HG03378 (cell line): ENCODE results near the gene CERS6.
"Not testable (repeated sequence)": the region's sequence is repeated elsewhere in the genome, so short reads cannot be mapped to it uniquely, and the experiment has no call there.

Experiments used
- ATAC-seq: cut with Tn5 transposase; IDR thresholded peaks from one replicate; pipeline ENCODE4 v1.9.1; 2021; ENCODE audit warnings: mild to moderate bottlenecking, moderate library complexity; ENCODE audit not compliant: unreplicated experiment

Gene CERS6

DNA sequence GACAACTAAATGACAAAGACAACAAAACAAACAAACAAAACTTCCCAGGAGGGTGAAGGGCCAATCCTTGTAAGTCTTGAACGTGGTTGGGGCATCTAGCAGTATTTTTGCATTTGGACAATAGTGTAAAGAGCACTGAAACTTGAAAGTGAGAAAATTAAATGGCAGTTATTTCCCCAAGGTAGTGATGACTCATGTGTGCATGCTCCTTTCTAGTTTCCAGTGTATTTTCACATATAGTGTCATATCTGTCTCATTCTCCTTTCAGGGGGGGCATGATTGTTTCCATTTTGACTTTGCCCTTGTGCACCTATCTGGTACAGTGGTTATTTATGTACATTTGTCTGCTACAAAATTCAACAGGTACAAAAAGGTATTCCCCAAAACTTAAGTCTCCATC, 39.5 kb downstream of the CERS6 start:
- ATAC-seq: peak; percentile 94

DNA sequence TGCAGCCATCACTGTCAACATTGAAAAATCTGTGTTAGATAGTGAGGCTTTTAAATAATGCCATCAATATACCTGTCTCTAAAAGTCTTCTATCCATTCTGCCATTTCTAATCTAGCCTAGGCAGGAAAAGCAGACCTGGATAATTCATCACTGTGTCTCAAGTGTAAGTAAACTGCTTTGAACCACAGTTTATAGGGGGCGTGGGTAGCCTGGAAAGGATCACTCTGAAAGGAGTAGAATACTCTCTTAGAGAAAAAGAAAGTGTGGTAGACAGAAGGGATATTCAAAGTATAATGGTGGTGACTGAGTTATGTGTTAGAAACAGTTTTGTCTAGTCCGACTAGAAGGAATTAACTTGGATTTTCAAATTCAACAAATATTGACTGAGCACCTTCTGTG, 40.8 kb downstream of the CERS6 start:
- ATAC-seq: no peak

DNA sequence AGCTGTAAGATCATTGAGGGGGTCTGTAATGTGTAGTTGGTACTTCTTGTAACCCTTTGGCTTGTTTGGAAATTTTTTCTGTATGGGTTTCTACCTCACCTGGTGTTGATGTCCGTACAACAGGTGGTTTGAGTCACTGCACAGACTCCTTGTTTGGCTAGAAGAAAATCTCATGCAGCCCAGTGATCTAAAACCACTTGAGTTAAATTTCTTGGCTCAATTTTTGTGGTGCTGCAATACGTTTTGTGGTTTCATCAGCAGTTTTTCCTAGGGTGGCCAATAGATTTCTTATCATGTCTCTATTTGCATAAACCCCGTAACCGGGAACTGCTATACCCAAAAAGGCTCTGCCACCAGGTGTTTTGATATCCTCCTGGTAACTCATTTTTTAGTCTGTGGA, 43.4 kb downstream of the CERS6 start:
- no peak for ATAC-seq

DNA sequence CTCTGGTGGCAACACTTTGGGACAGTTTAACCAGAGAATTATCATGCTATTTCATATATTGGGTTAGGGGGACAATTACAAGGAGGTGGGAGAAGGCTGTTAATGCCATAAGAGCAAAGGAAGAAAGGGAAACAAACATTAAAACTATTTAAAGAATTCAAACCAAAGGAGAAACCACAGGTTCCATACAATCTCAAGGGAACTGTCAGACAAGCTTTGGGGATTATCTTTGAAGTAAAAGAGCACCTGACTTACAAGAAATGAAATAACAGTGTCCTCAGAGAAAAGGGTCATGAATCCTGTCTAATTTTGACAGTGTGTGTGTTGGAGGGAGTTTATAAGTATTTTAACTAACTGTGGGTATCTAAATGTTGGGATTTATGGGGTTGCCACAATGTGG, 44.4 kb downstream of the CERS6 start:
- ATAC-seq: no peak

DNA sequence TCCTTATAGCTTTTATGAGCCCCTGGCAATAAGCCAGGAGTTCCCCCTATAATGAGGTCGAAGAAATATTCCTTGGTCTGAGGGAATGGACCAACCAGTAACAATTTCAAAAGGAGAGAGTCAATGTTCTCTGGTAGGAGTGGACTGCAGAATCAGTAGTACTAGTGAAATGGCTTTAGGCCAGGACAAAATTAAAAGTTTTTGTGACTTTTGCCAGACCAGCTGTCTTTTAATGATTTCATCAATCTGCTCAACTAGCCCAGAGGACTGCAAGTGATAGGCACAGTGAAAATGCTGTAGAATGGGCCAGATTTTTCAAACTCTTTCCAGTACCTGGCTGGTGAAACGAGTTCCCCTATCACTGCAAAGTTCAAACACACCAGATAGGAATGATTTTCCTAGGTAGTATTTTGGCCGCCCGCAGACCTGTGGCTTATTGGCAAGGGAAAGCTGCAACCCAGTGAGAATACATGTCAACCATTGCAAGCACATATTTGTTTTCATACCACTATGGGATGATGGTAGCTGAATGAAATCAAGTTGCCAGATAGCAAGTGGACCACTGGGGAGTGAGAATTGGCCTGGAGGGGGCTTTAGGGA, 45.5 kb downstream of the CERS6 start:
- no peak for ATAC-seq

DNA sequence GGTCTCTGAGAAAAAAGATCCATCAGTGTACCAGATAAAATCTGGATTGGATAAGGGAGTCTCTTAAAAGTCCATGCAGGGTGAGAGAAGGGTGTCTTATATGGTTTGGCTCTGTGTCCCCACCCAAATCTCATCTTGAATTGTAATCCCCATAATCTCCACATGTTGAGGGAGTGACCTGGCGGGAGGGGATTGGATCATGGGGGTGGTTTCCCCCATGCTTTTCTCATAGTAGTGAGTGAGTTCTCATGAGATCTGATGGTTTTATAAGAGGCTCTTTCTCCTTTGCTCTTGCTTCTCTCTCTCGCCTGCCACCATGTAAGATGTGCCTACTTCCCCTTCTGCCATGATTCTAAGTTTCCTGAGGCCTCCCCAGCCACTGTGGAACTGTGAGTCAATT, 46.8 kb downstream of the CERS6 start:
- ATAC-seq: not testable (repeated sequence)

DNA sequence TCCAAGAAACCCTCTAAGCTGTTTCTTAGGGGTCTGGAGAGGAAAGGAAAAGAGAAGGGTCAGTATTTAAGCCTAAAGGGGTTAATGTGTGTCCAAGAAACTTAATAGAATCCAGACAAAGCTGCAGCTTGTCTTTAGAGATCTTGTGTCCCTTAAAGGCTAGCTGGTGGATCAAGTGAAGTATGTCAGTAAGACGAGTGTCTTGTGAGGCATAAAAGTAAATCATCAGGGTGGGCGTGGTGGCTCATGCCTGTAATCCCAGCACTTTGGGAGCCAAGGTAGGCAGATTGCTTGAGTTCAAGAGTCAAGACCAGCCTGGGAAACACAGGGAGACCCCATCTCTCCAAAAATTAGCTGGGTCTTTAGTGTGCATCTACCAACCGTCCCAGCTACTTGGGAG, 47.8 kb downstream of the CERS6 start:
- ATAC-seq: no peak

DNA sequence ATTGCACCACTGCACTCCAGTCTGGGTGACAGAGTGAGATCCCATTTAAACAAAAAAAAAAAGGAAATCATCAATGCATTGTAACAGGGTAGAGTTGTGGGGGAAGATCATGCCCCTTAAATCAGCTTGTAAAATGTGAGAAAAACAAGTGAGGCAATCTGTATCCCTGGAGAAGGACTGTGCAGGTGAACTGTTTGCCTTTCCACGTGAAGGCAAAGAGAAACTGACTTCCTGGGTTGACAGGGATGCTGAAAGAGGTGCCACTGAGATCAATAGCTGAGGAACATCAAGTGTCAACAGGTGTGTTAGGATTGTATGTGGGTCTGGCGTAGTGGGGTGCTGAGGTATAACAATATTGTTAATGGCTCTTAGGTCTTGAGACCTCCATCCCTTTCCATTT, 48.3 kb downstream of the CERS6 start:
- ATAC-seq: no peak

DNA sequence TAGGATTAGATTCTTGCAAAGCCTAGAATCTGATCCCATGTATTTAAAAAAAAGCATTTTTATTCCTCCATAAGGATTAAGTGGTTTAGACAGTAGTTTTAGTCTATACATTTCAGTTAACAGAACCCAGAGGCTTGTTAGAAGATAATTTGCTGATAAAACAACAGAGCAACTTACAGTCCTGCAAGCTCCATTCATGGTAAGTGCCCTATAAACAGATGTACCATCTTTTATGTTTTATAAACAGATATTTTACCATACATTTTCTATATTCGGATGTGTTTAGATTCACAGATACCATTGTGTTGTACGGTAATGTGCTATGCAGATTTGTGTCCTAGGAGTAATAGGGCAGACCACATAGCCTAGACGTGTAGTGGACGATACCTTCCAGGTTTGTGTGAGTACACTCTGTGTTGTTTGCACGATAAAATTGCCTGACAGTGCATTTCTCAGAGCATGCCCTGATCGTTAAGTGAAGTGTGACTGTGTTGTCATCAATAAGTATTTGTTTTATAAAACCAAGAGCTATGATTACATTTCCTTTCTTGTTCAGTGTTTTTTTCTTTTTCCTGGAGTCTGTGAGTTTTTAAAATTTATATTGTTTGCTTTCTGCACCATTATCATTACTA, 54.2 kb downstream of the CERS6 start:
- no peak for ATAC-seq

DNA sequence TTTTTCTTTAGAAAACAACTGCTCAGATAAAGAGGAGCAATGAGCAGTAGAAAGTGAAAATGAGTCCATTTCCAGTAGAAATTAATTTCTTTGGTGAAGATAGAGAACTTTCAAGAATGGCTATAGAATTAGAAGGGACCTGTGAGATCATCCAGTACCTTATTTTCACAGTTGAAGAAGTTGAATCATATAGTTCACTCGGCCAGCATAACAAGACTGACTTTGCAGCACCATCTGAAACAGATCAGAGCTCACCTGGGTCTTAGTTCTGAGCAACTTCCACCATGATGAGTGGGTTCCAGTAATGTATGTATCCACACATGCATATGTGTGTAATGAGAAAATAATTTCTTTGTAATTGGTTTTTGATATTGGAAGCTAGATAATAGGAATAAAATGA, 58.6 kb downstream of the CERS6 start:
- no peak for ATAC-seq

DNA sequence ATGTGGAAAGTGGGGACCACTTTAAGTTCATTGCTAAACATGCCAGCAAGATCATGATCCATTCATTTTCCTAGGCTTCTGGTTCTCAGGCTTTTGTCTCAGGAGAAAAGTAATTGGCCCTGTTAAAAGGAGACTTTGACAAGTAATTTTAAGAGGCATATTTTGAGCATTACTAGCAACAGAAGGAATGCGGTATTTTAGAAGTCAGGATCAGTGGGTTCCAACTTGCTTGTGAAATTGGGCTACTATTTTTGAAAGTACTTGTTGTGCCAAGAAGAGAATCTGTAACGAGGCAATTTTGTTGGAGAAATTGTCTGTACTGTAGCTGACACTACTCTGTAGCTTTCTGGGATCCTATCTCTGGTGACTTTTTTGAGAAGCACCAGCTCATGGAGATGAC, 59.4 kb downstream of the CERS6 start:
- ATAC-seq: no peak

DNA sequence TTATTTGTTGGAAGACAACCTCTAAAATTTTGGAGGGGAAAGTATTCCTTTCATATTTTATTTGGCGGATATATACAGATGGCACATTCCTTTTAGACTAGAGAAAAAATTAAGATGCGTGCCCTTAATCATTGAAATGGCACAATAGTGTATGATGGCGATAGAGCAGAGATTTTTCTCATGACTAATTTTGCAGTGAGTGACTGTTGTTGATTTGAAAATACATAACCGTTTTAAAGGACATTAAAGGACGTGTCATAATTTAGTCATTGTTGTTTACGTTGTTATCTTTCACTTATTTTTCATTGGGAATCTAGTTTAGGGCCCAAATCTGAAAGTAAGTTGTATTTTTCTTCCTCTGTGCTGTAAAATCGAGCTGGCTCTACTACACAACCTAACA, 61.7 kb downstream of the CERS6 start:
- no peak for ATAC-seq

DNA sequence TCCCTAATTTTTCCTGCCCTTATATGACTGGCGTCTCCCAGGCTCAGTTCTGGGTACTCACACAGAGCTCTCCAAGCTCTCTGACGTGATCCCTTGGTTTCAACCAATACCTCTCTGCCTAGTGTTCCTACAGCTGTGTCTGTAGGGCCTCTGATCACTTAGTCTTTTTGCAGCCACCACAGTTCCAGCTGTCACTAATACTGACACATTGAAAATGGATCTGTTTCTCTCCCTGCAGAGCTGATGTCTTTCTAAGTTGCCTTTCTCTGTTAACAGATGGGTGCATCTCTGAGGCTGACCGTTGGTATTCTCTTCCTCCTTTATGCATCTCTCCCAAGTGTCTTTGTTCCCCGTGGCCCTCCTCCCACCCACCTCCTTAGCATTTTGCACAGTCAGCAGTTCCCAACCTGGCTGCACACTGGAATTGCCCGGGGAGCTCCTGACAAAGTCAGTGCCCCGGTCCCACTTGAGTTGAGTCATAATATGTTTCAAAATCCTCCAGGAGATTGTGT, 62.5 kb downstream of the CERS6 start:
- no peak for ATAC-seq

DNA sequence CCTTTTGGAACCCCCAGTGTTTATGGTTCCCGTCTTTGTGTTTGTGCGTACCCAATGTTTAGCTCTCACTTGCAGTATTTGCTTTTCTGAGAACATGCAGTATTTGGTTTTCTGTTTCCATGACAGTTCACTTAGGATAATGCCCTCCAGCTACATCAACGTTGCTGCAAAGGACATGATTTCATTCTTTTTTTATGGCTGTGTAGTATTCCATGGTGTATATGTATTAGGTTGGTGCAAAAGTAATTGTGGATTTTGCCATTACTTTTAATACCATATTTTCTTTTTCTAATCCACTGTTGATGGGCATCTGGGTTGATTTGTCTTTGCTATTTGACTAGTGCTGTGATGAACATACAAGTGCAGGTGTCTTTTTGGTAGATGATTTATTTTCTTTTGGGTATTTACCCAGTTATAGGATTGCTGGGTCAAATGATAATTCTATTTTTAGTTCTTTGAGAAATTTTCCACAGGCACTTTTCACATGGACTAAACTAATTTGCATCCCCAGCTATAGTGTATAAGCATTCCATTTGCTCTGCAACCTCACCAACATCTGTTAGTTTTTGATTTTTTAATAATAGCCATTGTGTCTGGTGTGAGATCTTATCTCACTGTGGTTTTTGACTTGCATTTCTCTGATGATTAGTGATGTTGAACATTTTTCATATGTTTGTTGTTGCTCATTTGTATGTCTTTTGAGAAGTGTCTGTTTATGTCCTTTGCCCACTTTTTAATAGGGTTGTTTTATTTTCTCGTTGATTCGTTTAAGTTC, 63.6 kb downstream of the CERS6 start:
- ATAC-seq: no peak

DNA sequence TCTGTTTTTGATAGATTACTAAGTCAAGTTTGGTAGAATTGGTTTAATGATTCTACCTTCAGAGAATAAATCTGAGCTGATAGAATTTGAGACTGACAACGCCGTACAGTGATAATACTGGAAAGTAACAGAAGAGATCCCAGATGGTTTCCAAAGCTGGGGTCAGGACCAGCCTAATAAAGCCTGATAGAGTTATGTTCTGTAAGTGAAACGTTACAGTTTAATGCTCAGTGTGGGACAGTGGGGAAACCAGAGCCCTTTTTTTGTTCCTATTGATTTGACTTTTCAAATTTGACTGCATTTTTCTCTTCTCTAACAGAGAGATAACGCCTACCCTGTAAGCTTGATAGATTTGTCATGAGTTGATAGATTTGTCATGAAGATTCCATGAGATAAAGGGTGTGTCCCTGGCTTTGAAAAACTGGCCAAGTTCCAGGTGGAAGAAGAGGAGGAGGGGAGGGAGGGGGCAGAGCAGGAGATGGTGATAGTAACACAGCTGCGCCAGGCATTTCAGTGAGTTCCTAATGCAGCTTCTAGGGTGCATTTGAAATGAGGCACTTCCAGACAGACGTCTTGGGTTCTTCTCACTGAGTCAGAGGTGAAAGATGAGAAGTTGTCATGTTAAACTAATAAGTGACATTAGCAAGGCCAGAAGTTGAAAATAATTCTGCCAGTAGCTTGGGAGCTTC, 65.1 kb downstream of the CERS6 start:
- no peak for ATAC-seq

DNA sequence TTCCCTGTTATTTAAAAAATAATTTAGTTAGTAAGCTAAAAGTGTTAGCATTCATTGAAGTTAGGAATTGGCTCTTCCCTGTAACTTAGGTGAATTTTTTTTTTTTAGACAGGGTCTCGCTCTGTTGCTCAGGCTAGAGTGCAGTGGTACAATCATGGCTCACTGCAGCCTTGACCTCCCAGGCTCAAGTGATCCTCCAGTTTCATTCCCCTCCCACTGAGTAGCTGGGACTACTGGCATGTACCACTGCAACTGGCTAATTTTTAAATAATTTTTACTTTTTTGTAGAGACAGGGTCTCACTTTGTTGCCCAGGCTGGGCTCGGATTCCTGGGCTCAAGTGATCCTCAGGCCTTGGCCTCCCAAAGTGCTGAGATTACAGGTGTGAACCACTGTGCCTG, 66.4 kb downstream of the CERS6 start:
- no peak for ATAC-seq

DNA sequence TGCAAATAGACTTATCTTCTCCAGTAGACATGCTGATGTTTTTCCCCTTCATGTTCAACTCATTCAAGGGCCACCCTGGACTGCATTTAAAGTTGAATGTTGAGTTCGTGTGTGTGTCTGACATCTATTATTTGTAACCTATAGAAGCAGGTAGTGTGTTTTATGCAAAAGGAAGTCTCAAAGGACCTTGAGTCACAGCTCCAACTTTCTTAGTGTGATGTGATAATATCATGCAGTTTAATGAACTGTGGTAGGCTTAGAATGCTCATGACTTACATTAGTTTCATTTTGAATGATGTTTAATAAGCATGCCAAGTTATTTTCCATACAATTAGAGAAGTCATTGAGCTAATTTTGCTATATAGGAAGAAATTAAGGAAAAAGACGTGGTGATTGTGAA, 67.9 kb downstream of the CERS6 start:
- peak; percentile 38 for ATAC-seq

DNA sequence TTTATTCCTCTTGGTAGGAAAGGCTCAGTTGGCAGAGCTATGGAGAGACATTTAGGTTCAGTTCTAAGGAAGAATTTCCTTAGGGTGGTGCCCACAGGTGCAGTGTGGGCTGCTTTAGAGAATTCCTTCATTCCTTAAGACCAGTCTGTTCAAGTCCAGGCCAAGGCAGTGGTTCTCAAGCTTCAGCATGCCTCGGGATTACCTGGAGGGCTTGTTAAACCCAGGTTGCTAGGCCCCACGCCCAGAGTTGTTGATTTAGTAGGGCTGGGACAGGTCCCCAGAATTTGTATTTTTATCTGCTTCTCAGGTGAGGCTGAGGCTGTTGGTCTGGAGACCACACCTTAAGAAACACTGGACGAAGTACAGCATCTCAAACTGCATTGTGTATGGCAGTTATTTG, 68.9 kb downstream of the CERS6 start:
- no peak for ATAC-seq

DNA sequence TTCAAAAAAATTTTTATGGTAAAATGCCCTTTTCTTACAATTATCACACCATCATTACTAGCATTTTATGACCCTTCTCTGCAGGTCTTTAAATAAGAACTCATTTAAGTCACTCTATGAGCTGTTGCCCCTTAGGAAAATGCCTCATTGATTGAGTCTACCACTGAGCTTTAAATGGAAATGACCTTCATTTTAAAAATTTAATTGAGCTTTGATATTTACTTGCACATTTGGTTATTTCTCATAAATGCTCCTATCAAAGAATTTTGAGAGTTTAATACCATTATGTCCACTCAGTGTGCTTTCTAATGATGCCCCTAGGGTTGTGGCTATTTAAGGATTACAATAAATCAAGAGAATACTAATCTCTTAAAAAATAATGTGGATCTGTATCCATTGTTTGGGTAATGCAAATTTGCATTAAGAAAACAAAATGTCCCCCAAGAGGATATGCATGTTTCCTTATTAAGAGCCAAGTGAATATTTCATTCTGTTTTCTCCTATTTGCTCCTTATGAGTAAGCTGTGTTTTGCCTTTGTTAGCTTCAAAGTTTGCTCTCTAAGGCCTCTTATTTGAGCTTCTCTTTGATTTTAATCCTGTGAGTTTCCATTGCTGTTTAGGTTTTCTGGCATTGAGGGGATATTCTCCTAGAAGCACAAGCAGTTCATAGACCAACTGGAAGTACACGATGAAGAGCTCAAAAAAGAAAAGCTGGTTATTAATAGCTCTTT, 69.8 kb downstream of the CERS6 start:
- ATAC-seq: no peak

DNA sequence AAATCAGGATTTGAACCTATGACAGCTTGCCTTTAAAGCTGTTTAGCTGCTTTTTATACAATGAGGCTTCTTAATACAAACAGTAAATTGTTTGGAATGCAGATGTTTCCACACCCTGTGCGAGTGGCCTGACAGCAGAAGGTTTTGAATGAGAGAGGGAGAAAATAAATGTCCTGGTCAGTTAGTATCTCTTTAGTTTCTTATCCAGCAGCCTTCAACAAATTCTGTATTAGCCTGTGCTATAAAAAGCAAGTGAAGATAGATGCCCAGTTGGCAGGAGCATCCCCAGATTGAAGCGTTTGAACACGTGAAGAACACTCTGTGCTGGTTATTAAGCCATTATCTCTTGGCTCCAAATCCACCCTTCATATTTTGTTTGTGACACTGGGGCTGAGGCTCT, 70.6 kb downstream of the CERS6 start:
- no peak for ATAC-seq

DNA sequence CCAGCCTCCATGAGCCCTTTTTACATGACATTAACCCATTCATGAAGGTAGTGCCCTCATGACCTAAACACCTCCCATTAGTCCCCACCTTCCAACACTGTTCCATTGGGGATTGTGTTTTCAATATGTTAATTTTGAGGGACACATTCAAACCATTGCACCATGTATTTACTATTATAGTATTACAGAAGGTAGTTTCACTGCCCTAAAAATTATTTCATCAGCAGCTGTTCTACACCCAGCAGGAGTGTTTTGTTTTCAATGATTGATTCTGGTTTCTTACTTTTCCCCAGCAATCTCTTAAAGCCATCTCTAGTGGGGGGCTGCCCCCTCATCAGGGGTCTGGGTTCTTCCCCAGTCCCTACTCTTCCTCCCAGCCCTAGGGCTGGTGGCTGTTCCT, 71.9 kb downstream of the CERS6 start:
- no peak for ATAC-seq
